SK-N-SH (cell line): Measurements from ENCODE around the gene SAP30BP. TPM values are rescaled to one million over a fixed set of nuclear protein-coding genes. Genes with fewer than 3 reads are reported as not detected.

Experiments
- CTCF ChIA-PET: fragments of 300-600, 350-600 bp; formaldehyde crosslinking; extraction: SDS; loops from one replicate; lab custom pipeline; 2021; lab: Yijun Ruan, JAX
- POLR2A ChIA-PET: fragments of 350-600 bp; sonication (Branson Sonifier 250); formaldehyde crosslinking; extraction: SDS; loops from one replicate; lab custom pipeline; 2020; ENCODE audit warnings: antibody characterized with exemption, inconsistent platforms; lab: Yijun Ruan, JAX
- DNase-seq: peaks from one replicate; pipeline ENCODE4 v3.0.0; 2012
- H2AFZ ChIP-seq: fragments of 200-600 bp; sonication (generic); 2 replicates; pipeline ENCODE4 v1.8.1; 2016; ENCODE audit warnings: antibody characterized with exemption, mild to moderate bottlenecking, low read depth
- H3F3A ChIP-seq: fragments of 200-600 bp; sonication (generic); replicated peaks from 2 replicates; pipeline ENCODE3; 2016; ENCODE audit warnings: antibody characterized with exemption, mild to moderate bottlenecking; ENCODE audit not compliant: insufficient read depth
- H3K27ac ChIP-seq, 2 experiments: fragments of 200-500 bp in 1 of 2; fragments of 200-600 bp in 1 of 2; sonication (Bioruptor generic) in 1 of 2; sonication (generic), shearing (Covaris generic) in 1 of 2; 2 replicates each; pipeline versions ENCODE4 v1.5.1 to v1.6.1; 2014 to 2016; ENCODE audit warnings: low read depth in 2 of 2, inconsistent platforms in 1 of 2, low read length in 1 of 2, mild to moderate bottlenecking in 1 of 2, mixed read lengths in 1 of 2
- H3K27me3 ChIP-seq: fragments of 200-600 bp; sonication (generic), shearing (Covaris generic); 2 replicates; pipeline ENCODE4 v1.6.1; 2016; ENCODE audit warnings: mixed run types; ENCODE audit not compliant: insufficient read depth
- H3K36me3 ChIP-seq, 2 experiments: fragments of 200-500 bp in 1 of 2; fragments of 200-600 bp in 1 of 2; sonication (Bioruptor generic) in 1 of 2; sonication (generic) in 1 of 2; replicated peaks in 1 of 2; 2 replicates each; pipeline versions ENCODE3 to v1.5.1; 2014 to 2016; ENCODE audit warnings: low read length in 1 of 2, mild to moderate bottlenecking in 1 of 2; ENCODE audit not compliant: insufficient read depth in 2 of 2, control insufficient read depth in 1 of 2
- H3K4me1 ChIP-seq, 2 experiments: fragments of 200-500 bp in 1 of 2; fragments of 200-600 bp in 1 of 2; sonication (Bioruptor generic) in 1 of 2; sonication (generic), shearing (Covaris generic) in 1 of 2; 2 replicates each; pipeline versions ENCODE4 v1.5.1 to v1.6.1; 2014 to 2016; ENCODE audit warnings: low read depth in 1 of 2, low read length in 1 of 2, mixed run types in 1 of 2; ENCODE audit not compliant: insufficient read depth in 2 of 2, control insufficient read depth in 1 of 2
- H3K4me2 ChIP-seq: fragments of 200-600 bp; sonication (generic), shearing (Covaris generic); 2 replicates; pipeline ENCODE4 v1.6.1; 2017; ENCODE audit warnings: mixed run types
- H3K4me3 ChIP-seq, 2 experiments: fragments of 200-500 bp in 1 of 2; fragments of 200-600 bp in 1 of 2; sonication (Bioruptor generic) in 1 of 2; sonication (generic), shearing (Covaris generic) in 1 of 2; 2 replicates each; pipeline versions ENCODE4 v1.5.1 to v1.8.1; 2014 to 2016; ENCODE audit warnings: low read depth in 2 of 2, inconsistent platforms in 1 of 2, low read length in 1 of 2, mild to moderate bottlenecking in 1 of 2, mixed read lengths in 1 of 2, moderate library complexity in 1 of 2
- H3K79me2 ChIP-seq: fragments of 200-600 bp; sonication (generic); 2 replicates; pipeline ENCODE4 v1.8.1; 2017; ENCODE audit warnings: mild to moderate bottlenecking; ENCODE audit not compliant: insufficient read depth
- H3K9ac ChIP-seq: fragments of 200-600 bp; sonication (generic); 2 replicates; pipeline ENCODE4 v1.6.1; 2017; ENCODE audit warnings: mixed run types
- H3K9me2 ChIP-seq: fragments of 200-600 bp; sonication (generic); 2 replicates; pipeline ENCODE4 v1.6.1; 2017; ENCODE audit warnings: mixed run types
- H3K9me3 ChIP-seq: fragments of 200-600 bp; sonication (generic); 2 replicates; pipeline ENCODE4 v1.6.1; 2017; ENCODE audit warnings: mixed run types, mild to moderate bottlenecking, moderate library complexity
- H4K20me1 ChIP-seq: fragments of 200-600 bp; sonication (generic); 2 replicates; pipeline ENCODE4 v1.6.1; 2017; ENCODE audit warnings: mild to moderate bottlenecking, mixed run types; ENCODE audit not compliant: insufficient read depth
- ELF1 ChIP-seq: IDR thresholded peaks from 2 replicates; pipeline ENCODE4 v1.4.0; 2012
- EP300 ChIP-seq, 2 experiments: IDR thresholded peaks; 2 replicates each; pipeline versions ENCODE4 v1.4.0 to v1.6.1; 2012; ENCODE audit warnings: borderline replicate concordance in 1 of 2, low read depth in 1 of 2, low read length in 1 of 2
- EZH2phosphoT487 ChIP-seq: fragments of 200-600 bp; sonication (generic); IDR thresholded peaks from 2 replicates; pipeline ENCODE4 v1.6.1; 2017; ENCODE audit warnings: low read depth, mixed run types, mild to moderate bottlenecking, antibody characterized with exemption, moderate library complexity, borderline replicate concordance
- FOXJ3 ChIP-seq: sonication (generic); formaldehyde crosslinking; IDR thresholded peaks from 2 replicates; pipeline ENCODE4 v1.5.1; 2020; ENCODE audit warnings: mild to moderate bottlenecking, missing genetic modification reagents
- FOXM1 ChIP-seq: IDR thresholded peaks from 2 replicates; pipeline ENCODE4 v1.4.0; 2012; ENCODE audit warnings: low read depth, mild to moderate bottlenecking
- IRF3 ChIP-seq: fragments of 150-350 bp; IDR thresholded peaks from 2 replicates; pipeline ENCODE4 v1.6.1; 2016; ENCODE audit warnings: mild to moderate bottlenecking, low read depth, low read length
- JUND ChIP-seq: IDR thresholded peaks from 2 replicates; pipeline ENCODE4 v1.4.0; 2012
- NFIC ChIP-seq: IDR thresholded peaks from 2 replicates; pipeline ENCODE4 v1.4.0; 2012; ENCODE audit warnings: borderline replicate concordance
- NRF1 ChIP-seq: IDR thresholded peaks from 2 replicates; pipeline ENCODE4 v1.6.1; 2012; ENCODE audit warnings: low read depth, mild to moderate bottlenecking, low read length
- POLR2AphosphoS5 ChIP-seq: IDR thresholded peaks from 2 replicates; pipeline ENCODE4 v1.6.1; 2012; ENCODE audit warnings: low read depth, low read length
- RCOR1 ChIP-seq: fragments of 150-350 bp; IDR thresholded peaks from 2 replicates; pipeline ENCODE4 v1.6.1; 2017; ENCODE audit warnings: antibody characterized with exemption, low read length
- REST ChIP-seq: IDR thresholded peaks from 2 replicates; pipeline ENCODE4 v1.6.1; 2012; ENCODE audit warnings: mild to moderate bottlenecking, low read depth, low read length, moderate library complexity
- RFX5 ChIP-seq: IDR thresholded peaks from 2 replicates; pipeline ENCODE4 v1.6.1; 2012; ENCODE audit warnings: mild to moderate bottlenecking, improper control_type of control experiment, low read length
- RXRA ChIP-seq: IDR thresholded peaks from 2 replicates; pipeline ENCODE4 v1.4.0; 2012; ENCODE audit warnings: low read depth, mild to moderate bottlenecking, borderline replicate concordance
- WGBS: methylation state at CpG from one replicate; pipeline ENCODE4 v1.1.6; 2017; ENCODE audit warnings: low lambda C conversion rate; 5-methylcytosine and 5-hydroxymethylcytosine counted together
- polyA plus RNA-seq, 3 experiments: library from polyadenylated mRNA; depleted of rRNA; stranded (reverse); fragments of >200 nt; gene quantifications; 2 replicates each; pipeline ENCODE4 v1.2.3, GENCODE V29; 2012

The SAP30BP gene
- polyA plus RNA-seq, 1 of the 3 experiments (the other 2 are of a cell fraction) = 158 TPM

GRCh38 chr17:75753514-75754377 is 86.6 kb downstream of the SAP30BP start (continued):
- 0 out of 2 replicates have a peak, but pooled peaks have one; percentile 33 for TF ChIP-seq REST
- no peak for TF ChIP-seq FOXM1
- TF ChIP-seq NRF1 = no peak
- TF ChIP-seq JUND = no peak
- no peak for TF ChIP-seq NFIC
- TF ChIP-seq RFX5 = no peak

GRCh38 chr17:75754378-75755204 is 87.5 kb downstream of the SAP30BP start:
- Histone ChIP-seq H4K20me1 (no peaks in the 10 kb centered on the region), H3K4me1 (peaks cover 0 to 37% of the 10 kb centered on the region in 2 experiments; a peak in 1 of 4 replicates), H3K27me3 (no peaks in the 10 kb centered on the region), H3K4me3 (no peak overlapping the region), H3K9me2 (no peaks in the 10 kb centered on the region), H3K27ac (peak overlapping the region in 1 of 2 experiments; percentile 35; a peak in 1 of 4 replicates), H3K9ac (no peak overlapping the region), H3K36me3 (no peaks in the 10 kb centered on the region), H2AFZ (peak overlapping the region; percentile 93)
- 90% methylated on average over 24 of the region's 27 CpGs for WGBS
- CTCF ChIA-PET = interaction anchor here (0.8 to 31.4 kb wide), 46 partner anchors 9 to 332 kb away, joined by 3 to 1370 read pairs (median 8); partner anchors contain the start of genes GALK1, MRPL38, RECQL5 and SAP30BP
- TF ChIP-seq RXRA (no peak), FOXJ3 (no peak), ELF1 (no peak), RCOR1 (no peak), EP300 (IDR thresholded peaks at IDR 0.05; ENCODE audit: borderline replicate concordance in 1 of 2, low read depth in 1 of 2, low read length in 1 of 2) (no peak), FOXM1 (no peak), IRF3 (no peak), POLR2AphosphoS5 (no peak), EZH2phosphoT487 (no peak)
- TF ChIP-seq, all 33 proteins: peak for 0
- H3F3A ChIP-seq = peaks cover 8% of the 10 kb centered on the region
- no peak for DNase-seq
- no peaks in the 10 kb centered on the region for H3K79me2 ChIP-seq
- no peaks in the 10 kb centered on the region for H3K9me3 ChIP-seq
- POLR2A ChIA-PET = interaction anchor here (1.1 to 4.2 kb wide), 8 partner anchors 8 to 89 kb away, joined by 3 to 52 read pairs (median 10); partner anchors contain the start of genes GALK1, UNC13D and UNK
- H3K4me2 ChIP-seq = peak overlapping the region; percentile 85
